HG03378 (cell line): ENCODE measurements around the gene FOXO1.

ENCODE experiments used
- ATAC-seq: cut with Tn5 transposase; IDR thresholded peaks from one replicate; pipeline ENCODE4 v1.9.1; 2021; ENCODE audit warnings: mild to moderate bottlenecking, moderate library complexity; ENCODE audit not compliant: unreplicated experiment

FOXO1 gene

DNA sequence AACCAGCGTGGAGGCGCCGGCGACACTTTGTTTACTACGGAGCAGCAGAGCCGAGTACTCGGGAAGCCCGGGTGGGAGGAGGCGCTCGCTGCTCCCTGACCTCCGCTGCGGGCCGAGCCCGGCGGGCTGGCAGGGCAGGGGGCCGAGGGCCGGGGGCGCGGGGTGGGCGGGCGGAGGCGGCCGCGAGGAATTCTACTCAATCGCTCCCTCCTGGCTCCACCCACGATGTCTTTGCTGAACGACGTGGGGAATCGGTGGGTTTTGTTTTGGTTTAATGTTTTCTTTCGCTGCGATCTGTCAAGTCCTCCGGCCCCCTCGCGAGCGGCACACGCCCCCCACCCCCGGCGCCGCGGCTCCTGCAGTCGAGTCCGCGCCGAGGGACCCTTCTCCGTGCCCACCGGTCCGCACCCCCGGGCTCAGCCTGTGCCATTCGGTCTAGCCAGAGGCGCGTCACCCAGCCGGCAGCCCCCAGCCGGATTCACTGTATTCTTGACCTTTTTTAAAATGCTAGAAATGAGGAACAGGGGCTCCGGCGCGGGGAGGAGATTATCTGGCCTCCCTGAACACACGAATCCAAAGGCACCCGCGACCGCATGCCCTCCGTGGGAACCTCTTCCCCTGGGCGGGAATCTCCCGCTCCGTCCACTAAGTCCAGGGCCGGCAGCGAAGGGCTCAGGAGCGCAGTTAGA is 636 bp upstream of the FOXO1 start:
- no peak for ATAC-seq

DNA sequence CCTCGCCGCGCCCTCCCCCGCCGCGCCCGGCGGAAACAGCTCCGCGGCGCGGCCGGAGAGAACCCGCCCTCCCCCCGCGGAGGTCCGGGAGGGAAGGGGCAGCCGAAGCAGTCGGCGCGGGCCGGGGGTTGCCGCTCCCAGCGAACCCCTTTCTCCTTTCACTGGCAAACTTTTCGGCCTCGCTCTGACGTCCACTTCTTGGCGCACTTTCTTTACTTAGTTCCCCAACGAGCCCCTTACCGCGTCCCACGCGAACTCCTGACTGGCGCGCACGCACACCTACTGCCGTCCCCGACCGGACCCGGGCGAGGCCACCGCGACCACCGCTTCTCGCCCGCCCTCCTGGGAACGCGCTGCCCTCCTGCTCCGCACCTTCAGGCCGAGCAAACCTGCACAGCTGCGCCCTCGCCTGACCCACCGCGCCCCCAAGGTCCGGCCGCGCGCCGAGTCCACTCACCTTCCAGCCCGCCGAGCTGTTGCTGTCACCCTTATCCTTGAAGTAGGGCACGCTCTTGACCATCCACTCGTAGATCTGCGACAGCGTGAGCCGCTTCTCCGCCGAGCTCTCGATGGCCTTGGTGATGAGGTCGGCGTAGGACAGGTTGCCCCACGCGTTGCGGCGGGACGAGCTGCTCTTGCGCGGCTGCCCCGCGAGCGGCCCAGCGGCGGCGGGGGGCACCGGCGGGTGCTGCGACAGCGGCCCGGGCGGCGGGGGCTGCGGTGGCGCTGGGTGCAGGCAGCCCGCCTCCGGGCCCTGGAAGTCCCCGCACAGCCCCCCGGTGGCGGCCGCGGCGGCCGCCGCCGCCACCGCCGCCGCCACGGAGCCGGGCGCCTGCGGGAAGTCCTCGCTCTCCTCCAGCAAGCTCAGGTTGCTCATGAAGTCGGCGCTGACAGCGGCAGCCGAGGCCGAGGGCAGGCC is 1.1 kb downstream of the FOXO1 start:
- ATAC-seq = no peak

DNA sequence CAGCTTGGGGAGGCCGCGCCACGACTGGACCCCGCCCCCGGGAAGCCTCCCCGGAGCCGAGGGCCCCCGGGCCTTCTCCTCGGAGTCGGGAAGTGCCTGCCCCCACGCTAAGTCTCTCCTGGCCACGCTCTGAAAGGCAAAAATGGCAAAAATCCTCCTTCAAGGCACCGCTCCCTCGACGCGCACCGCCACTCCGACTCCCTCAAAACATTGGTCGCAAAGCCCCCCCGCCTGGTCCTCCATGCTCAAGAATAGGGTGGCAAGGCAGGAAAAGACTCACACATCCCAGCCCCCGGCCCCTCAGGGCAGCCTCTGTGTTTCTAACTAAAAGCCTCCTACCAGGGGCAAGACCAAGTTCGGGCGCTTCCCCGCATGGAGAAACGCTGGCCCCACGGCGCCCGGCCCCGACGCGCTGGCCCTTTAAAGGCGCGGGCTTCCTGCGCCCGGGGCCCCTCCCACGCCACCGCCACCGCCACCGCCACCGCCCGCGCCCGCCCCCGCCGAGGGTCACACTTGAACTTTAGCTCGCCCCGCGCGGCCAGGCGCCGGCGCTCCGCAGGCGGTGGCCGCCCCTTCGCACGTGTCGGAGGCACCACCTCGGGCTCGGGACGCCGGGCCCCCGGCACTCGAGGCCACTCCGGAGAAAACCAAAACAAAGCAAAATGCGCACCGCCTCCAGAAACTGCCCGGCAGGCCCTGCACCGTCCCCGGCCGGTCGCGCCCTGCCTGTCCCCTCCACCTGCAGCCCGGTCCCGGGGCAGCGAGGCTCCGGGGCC is 1.9 kb downstream of the FOXO1 start:
- no peak for ATAC-seq

DNA sequence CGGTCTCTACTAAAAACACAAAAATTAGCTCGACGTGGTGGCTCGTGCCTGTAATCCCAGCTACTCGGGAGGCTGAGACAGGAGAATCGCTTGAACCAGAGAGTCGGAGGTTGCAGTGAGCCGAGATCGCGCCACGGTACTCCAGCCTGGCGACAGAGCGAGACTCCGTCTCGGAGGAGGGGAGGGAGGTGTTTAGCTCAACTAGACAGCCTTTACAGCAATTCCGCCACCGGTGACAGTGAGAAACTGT is 2.4 kb downstream of the FOXO1 start:
- ATAC-seq = peak; percentile 26

DNA sequence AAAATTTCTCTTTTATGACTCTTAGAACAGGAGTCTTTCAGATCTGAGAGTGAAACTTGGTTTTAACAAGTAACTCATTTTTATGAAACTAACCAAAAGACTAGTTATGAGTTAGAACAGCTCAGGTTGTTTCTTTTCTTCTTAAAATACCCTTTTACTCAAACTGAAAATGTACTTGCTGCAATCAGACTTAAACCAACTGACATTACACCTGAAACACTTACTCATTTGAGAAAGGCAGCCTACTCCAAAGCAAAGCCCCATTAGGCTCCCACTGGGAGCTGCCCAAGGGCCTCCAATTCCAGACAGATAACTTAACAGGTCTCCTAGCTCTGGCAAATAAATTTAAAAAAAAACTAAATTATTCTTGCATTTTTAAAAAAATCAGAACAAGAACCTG is 3.6 kb downstream of the FOXO1 start:
- peak; percentile 48 for ATAC-seq

DNA sequence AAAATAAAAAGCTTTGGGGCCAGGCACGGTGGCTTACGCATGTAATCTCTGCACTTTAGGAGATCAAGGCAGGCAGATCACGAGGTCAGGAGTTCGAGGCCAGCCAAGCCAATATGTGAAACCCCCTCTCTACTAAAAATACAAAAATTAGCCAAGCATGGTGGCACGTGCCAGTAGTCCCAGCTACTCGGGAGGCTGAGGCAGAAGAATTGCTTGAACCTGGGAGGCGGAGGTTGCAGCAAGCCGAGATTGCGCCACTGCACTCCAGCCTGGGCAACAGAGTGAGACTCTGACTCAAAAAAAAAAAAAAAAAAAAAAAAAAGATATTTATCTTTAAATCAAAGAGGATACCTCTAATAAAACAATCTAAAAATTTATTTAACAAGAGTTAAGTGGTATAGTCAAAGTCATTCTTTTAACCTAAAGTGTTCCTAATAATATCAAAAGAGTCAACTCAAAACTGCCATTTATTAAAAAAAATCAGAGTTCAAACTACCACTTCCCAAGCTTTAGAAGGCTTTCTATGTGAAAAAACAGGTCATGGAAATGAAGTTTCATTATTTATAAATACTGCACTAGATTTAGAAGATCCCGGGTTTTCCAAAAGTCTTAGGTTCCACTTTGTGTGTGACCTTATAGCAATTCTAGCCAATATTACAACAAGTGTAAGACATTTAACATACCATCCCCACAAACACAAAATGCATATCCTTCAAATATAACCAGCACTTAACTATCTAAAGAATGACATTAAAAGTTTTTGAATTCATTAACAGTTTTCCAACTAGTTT is 4.4 kb downstream of the FOXO1 start:
- no peak for ATAC-seq

DNA sequence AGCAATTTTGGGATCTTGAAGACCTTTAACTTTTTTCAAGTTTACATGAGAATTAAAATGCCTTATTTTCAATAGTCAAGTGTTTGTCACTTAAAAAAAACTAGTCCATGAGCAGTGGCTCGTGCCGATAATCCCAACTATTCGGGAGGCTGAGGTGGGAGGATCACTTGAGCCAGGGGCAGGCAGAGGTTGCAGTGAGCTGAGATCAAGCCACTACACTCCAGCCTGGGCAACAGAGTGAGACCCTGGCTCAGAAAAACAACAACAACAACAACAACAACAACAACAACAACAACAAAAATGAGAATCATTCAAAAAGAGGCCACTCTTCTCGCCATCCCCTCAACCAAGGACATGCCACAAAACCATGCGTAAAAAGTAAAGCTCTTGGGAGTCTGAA is 5.7 kb downstream of the FOXO1 start:
- no peak for ATAC-seq

DNA sequence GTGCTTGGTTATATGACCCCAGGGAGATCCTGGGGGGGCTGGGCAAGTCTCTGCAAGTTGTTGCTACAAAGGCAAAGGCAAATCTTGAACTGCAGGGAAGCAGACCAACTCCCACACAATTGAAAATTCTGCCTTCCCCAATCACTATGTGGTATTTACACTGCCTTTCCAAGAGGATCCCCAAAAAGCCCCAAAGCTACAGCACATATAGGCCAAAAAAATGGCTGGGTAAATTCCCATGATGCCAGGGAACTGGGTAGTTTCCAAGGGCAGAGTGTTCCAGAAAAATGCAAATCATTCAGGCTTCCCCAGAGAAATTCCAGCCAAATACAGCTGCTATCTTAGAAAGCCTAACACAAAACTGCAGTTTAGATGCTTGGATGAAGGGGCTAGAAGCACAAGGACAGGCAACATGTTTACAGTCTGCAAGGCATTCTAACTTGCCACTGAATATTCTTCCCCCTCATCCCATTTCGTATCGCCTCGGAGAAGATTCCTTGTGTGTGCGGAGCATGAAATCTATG is 6.2 kb downstream of the FOXO1 start:
- no peak for ATAC-seq

DNA sequence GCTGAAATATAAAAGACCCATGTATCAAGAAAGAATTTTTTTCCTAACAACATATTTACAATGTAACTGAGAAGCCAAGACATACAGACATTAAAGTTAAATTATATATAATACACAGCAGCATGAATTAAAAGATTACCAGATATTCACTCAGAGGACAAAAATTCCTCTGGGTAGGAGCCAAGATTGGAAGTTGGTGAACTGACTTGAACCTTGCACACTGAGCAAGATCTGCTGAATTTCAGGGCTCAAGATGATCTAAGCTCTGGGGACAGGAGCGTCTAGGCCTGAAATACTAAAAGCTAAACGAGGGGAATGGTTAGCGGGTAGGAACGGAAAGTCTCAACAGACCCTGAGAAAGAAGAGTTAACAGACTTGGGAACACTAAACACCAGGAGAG is 8.5 kb downstream of the FOXO1 start:
- ATAC-seq = no peak

DNA sequence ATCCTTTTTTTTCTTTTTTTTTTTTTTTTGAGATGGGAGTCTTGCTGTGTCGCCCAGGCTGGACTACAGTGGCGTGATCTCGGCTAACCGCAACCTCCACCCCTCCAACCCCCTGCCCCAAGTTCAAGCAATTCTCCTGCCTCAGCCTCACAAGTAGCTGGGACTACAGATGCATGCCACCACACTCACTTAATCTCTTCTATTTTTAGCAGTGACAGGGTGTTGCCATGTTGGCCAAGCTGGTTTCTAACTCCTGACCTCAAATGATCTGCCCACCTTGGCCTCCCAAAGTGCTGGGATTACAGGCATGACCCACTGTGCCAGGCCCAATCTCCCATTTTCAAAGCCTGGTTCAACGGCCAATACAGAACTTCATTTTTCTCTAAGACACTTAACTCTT is 9.1 kb downstream of the FOXO1 start:
- ATAC-seq = no peak

DNA sequence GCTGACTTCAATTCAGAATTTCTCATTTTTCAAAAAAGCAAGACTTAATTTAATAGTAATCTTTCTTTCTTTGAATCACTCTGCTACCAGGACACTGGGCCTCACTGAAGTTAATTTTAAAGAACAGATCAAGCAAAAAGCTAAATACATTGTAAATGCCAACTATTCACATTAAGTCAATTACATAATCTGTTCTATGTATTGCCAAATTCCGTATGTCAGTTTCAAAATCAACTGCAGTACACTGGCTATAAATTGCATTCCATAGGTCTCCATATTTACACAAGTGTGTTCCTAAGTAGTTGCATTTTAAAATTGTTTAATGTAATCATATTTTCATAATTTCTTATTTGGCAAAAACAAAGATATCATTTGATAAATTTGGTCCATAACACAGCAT is 10.1 kb downstream of the FOXO1 start:
- no peak for ATAC-seq

DNA sequence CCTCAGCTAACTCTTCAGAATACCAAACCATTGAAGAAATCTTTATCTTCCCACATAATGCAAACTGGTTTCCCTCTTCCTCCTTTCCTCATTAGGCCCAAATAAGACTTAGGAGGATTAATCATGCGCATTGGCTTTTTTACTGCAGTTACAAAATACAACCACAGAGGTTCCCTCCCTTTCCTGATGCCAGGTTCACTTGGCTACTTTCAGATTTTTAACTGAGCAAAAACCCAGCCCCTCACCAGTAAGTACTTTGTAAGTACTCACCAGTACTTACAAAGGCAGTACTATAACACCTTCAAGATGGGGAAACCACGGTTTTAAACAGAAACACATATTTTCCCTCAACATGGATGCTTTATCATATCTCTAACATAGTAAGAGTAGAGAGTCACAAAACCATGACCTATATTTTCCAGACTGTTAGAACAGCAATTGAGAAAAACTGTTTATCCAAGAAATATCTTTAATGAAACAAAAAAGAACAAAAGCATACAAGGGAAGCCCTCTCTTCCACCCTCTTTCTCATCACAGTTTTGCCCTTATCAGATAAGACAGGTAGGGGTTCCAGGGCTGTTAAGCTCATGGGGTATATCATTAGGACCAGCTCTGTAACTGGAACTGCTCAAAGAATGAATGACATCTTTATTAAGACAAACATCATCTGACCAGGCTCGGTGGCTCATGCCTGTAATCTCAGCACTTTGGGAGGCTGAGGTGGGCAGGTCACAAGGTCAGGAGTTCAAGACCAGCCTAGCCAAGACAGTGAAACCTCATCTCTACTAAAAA is 12.7 kb downstream of the FOXO1 start:
- no peak for ATAC-seq

DNA sequence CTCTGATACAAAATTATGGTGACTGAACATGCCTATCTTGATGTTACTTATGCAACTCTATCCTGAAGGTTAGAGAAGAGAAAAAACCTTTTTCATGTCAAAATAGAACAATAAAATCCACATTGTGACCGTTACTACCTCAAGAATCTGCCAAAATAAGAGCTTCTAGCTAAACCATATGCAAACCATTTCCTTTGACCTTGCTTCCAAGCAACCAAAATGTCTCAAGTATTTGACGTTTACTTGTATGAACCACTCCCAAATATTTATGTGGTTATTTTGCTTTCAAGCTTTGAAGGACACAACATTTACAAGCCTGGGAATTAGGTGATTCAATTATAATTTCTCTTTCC is 13.9 kb downstream of the FOXO1 start:
- ATAC-seq = peak; percentile 34

DNA sequence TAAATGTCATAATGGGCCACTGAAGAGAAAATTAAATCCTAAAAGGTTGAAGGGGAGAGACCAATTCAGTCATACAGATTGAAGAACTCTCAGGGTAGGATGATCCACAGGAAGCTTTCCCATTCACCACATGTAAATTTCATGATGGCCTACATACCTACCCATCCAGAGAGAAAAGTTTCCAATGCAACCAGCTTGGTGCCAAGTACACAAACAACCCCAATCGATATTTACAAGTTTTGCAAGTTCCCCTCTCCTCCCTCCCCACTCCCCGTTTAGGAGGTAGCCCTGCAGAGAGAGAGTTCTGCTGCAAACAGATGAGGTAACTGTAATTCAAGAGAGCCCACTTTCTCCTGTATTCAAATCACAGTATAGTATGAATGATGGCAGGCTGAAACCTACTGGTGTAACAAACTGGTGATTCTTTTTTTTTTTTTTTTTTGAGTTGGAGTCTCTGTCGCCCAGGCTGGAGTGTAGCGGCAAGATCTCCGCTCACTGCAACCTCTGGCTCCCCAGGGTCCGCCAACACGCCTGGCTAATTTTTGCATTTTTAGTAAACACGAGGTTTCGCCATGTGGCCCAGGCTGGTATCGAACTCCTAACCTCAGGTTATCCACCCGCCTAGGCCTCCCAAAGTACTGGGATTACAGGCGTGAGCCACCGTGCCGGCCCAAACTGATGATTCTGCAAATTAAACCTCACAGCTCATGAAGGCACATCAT is 14.4 kb downstream of the FOXO1 start:
- peak; percentile 34 for ATAC-seq

DNA sequence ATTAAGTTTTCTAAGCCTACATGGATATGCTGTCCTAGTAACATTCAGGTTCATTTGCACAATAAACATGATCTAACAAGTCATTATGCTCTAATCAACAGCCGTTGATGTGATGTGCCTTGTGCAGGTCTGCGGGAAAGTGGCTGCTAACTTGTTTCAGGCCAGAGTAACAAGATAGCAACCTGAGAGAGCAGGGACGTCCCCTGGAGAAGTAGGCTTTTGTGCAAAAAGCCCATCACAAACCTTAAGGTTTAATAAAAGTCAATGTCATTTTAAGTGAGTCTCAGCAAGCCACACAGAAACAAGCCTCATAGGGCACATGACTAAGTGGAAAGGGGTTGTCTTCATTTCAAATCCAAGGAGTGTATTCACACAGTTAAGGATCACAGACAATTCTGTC is 17.6 kb downstream of the FOXO1 start:
- no peak for ATAC-seq

DNA sequence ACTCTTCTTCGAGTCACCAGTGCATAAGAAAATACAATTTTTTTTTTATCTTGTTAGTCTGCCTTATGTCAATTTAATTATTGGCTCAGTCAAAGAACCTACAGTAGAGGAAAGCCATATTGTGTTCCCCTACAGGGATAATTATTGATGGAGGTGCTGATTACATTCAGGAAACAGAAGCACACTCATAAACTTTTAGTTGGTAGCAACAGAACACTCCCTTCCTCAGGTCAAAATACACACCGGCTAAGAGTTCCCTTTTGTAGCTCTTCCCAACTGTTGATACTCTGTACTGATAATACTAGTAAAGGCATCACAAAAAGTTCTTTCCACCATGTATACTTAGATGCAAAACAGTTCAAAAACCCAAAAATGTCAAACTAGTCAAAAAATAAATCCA is 18.4 kb downstream of the FOXO1 start:
- no peak for ATAC-seq

DNA sequence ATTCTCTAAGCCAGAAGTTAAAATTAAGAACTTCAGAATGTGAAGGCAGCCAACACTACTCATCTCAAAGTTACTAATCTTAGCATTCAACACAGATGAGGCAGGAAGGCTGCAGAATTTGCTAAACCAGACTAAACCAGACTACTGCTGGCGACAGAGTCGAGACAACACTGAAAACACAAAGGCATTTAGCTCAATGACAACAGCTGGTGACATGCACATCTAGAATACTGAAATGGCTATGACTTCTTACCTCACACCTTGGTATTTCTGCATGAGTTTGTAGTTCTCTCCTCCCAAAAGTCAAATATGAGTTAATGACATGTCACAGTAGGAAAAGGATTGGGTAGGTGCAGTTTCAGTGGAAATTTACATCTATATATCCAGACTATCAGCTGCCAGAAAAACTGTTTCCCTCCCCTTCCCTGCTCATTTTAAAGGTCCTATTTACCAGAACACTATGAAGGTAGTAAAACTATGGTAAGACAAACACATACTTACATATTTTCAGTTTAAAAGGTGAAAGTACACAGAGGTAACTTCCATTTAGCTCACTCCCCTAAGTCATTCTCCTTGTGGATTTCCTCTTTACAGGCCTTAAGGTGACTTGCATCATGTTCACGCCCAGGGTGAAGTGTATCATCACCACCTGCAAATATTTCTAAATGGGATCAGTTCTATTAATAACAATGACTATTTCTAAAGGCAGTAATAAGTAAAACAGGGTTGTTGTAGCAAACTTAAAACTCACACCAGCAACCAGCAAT is 21.4 kb downstream of the FOXO1 start:
- no peak for ATAC-seq

DNA sequence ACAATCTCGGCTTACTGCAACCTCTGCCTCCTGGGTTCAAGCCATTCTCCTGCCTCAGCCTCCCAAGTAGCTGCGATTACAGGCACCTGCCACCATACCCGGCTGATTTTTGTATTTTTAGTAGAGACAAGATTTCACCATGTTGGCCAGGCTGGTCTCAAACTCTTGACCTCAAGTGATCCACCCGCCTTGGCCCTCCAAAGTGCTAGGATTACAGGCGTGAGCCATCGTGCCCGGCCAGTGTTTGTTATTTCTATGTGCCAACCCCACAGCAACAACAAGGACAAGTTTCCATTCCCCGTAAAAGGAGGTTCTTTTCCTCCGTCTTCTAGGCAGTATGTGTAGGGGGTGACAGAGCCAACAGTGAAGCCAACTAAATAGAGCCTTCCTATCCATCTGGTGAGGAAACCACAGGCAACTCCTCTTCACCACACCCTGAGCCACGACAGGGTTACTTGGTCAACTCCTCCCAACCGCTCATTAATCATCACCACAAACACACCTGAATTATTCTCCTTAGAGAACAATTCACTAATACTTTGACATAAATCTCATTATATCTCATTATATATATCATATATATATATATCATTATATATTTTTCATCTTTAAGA is 25.5 kb downstream of the FOXO1 start:
- no peak for ATAC-seq
